SKM-1 (cell line): ENCODE data around the gene ARPP21.
"Not testable (repeated sequence)": the region's sequence is repeated elsewhere in the genome, so short reads cannot be mapped to it uniquely, and the experiment has no call there.

Source experiments
- DNase-seq: peaks from one replicate; lab custom pipeline; 2025; ENCODE audit not compliant: unreplicated experiment; lab: John Stamatoyannopoulos, UW

Gene ARPP21

DNA sequence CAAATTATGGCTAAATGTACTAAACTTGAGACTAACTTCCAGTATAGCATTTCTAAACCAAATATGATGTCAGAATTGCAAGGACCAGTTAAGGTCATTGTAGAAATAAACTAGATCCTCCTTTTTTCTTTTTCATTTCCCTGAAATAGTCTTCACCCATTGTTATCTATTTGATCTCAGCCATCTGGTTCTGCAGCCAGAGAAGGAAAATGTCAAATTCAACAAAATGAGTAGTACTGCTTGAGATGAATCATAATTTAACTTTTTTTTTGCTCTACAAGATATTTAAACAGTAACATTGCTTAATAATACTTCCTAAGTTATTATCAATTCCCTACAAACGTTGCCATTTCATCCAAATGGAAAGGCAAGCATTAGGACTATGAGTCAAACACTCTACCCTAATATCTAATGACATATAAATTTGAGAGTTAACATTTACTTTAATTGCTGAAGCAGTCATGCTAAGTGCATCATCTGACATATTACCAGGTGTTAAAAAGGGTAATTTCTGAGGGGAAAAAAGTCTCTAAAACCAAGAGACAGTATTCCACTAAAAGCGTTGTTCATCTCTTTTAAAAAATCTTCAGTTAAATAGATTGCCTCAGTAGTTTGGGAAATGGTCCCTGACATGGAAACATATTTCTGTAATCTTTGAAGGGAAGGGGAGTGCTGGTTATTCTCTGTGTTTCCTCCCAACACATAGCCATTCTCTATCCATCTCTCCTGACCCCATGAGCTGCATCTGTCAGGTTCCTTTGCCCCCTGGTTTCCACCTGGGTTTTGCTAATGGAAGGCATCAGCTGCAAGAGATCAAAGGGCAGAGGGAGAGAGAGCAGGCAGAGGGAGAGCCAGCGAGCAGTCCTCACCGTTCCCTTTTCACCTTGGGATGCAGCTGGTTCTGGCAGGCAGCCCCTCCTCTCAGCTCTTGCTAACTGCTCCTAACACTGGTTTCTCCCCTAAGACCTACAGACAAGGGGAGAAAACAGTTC is 138.5 kb downstream of the ARPP21 start:
- no peak for DNase-seq

- DNase-seq = no peak
Observed at GRCh38 chr3:35779611-35780010, 140.3 kb downstream of the ARPP21 start.

DNA sequence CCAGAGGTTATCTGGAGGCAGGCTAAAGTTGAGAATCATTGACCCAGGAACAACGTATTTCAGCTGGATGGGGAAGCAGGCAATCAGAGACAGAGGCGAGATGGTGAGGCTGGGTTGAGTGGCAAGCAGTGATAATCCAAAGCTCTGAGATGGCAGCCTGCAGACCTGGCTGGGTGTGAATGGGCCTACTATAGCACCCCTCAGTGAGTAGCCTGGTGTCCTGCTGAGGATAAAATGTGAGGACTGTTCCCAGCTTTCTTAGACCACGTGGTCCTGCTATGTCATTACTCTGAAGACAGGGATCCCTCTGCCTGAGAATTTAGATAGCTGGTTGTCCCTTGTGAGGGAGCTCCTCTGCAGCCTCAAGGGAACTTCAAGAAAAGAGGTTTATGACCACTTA is 141.5 kb downstream of the ARPP21 start:
- no peak for DNase-seq

- no peak for DNase-seq
Observed at GRCh38 chr3:35781558-35781957, 142.2 kb downstream of the ARPP21 start.

- no peak for DNase-seq
Observed at GRCh38 chr3:35782355-35782754, 143.0 kb downstream of the ARPP21 start.

DNA sequence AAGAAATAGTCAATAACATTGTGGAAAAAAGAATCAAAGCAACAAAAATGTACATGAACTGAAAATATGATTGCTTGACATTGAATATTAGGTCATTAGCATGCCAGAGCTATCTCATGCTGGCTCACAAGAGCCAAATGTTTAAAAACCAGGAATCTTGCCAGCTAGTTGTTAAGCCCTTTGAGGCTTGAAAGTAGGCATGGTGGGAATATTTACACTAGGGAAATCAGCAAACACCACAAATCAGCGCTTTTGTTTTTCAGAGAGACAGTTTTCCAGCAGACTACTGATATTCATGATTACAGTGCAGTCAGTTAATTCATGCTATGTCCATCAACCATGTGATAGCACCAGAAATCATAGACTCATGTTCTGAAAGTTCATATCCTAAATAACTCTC is 144.8 kb downstream of the ARPP21 start:
- DNase-seq = no peak

DNA sequence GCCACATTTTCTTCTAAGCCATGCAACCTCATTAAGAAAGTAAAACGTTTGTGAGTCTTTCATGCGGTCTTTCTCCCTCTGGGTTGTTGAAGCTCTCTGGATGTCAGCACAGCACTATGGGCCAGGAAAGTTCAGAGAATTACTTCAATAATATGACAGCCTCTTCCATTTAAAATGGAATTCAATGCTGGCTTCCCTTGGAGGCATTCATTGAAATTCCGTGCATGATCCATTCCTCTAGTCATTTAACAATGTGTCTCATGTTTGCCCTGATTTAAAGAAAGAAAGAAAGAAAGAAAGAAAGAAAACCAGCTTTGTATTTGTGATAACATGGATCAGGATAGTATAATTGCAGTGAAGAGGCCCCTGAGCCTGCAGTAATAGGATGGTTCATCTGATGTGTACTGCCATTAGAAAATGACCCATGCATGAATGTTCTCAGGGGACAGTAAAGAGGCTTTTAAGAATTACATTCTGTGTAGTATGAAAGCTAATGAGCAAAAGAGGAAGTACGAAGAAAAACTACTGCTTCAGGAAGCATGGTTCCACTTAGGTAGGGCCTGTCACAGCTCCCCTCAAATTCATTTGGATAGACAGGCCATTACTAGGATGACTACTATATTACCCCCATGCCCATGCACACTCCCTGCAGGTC is 146.0 kb downstream of the ARPP21 start:
- DNase-seq = peak; percentile 14

DNA sequence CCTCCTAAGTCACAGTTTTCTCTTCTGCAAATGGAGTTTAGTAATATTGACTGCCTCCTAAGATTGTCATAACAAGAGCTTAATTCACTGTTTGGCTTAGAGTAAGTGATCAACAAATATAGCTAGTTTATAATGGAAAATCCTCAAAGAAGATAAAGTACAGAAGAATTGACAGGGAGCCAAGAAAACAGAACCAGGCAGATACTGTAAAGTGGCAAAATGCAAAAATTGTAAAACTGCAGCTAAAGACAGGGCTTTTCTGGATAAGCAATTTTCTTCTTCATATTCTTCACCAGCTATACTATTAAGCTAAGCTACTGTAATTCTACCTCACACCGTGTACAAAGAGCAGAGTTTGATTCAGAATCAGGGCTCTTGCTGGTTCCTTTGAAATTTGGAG is 148.6 kb downstream of the ARPP21 start:
- DNase-seq = no peak

DNA sequence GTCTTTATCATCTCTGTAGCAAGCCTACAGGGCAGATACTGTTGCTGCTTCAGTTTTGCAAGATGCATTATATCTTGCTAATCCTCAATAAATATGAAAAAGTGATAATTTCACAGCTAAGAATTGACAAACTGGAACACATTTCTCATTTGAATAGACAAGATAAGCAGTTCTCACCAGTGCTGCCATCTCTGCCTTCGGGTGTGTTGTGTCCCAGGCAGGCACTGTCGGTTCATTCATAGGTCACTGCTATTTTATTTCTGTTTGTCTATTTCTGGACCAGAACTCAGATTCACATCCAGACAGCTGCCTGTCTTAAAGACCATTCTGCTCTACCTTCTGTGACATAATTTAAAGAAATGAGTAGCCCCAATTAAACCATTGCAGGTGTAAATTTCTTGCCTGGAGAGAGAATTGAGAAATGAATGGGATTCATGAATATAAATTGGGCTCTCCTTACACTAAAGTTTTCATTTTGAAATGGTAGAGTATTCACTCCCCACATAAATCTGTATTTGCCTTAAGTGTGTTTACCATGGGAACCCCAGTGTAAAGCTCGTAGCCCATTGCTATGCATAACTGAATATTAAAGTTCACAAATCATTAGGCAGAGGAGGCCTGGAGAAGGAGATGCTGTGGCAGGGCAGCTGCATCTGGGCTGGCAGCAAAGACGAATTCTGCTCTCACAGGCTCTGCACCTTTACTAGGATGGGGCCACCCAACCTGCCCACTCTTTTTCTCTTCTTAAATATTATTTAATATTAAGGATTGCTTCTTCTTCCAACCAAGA is 149.9 kb downstream of the ARPP21 start:
- no peak for DNase-seq

- no peak for DNase-seq
Observed at GRCh38 chr3:35790764-35791163, 151.4 kb downstream of the ARPP21 start.

GRCh38 chr3:35793667-35794066 is 154.3 kb downstream of the ARPP21 start:
- no peak for DNase-seq

- no peak for DNase-seq
Observed at GRCh38 chr3:35800960-35801459, 161.7 kb downstream of the ARPP21 start.

DNA sequence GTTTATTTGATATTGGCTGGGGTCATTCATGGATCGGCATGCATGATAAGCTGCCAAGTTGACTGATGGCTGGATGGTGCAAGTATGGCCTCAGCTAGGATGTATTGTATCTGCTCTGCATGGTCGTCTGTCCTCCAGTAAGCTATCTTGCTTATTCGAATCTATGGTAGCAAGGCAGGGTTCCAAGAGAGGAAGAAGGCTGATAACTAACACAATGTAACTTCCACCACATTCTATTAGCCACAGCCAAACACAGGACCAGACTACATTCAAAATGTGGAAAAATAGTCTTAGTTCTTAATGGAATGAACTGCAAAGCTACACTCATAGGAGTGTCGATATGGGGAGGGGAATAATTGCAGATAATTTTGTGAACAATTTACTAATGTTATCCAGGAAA is 175.2 kb downstream of the ARPP21 start:
- DNase-seq = no peak

- not testable (repeated sequence) for DNase-seq
Observed at GRCh38 chr3:35815796-35816195, 176.5 kb downstream of the ARPP21 start.

DNA sequence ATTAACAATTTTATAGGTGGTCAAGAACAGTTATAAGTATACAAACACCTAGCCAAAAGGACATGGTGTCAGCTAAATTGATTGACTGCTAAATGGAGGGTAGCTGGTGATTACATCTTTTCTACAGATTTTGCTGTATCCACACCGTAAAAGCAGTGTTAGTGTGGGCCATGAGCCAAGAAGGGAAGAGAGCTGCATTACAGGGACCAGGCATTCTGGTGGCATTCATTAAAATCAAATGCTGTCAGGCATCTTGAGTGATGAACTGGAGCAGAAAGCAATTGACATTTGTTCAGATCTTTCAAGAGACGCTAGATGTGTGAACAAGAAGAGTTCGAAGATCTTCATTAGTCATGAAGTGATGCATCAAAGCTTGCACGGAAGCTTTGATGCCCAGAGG is 177.9 kb downstream of the ARPP21 start:
- DNase-seq = no peak

DNA sequence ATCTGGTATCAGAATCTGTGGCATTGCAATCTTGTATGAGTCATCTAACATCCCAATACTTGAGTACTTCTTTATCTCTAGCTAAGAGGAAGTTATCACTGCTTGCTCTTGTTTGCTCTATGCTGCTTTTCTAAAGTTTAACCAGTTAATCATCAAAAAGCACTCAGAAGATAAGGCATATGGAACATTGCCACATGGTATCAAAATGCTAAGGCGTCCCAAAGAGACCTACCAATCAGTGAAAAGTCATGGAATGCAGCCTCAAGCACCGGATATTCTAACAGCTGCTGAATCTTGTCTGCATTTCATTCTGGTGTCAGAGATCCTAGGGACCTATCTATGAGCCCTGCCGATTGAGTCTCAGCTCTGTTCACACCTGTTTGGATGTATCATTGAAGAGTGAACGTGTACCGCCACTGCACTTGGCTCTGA is 192.8 kb downstream of the ARPP21 start:
- DNase-seq = no peak
